HAP-1 (cell line): Measurements from ENCODE around the gene LRRC8D.

Experiments used
- DNase-seq, 2 experiments: peaks; one replicate each; pipeline ENCODE4 v3.0.0-alpha.2; 2016 to 2020; ENCODE audit warnings: low spot score in 2 of 2
- H3K27me3 ChIP-seq: fragments of 250-450 bp; sonication (Bioruptor Pico); 2 replicates; pipeline ENCODE4 v1.5.1; 2020; ENCODE audit warnings: low read depth, mild to moderate bottlenecking, moderate library complexity
- H3K36me3 ChIP-seq: fragments of 250-450 bp; sonication (Bioruptor Pico); replicated peaks from 2 replicates; pipeline ENCODE4 v1.5.1; 2020; ENCODE audit warnings: mild to moderate bottlenecking
- H3K4me1 ChIP-seq: fragments of 250-450 bp; sonication (Bioruptor Pico); 2 replicates; pipeline ENCODE4 v1.5.1; 2020; ENCODE audit warnings: mild to moderate bottlenecking
- H3K4me3 ChIP-seq: fragments of 250-450 bp; sonication (Bioruptor Pico); 2 replicates; pipeline ENCODE4 v1.5.1; 2020; ENCODE audit warnings: mild to moderate bottlenecking, moderate library complexity
- H3K9me3 ChIP-seq: fragments of 250-450 bp; sonication (Bioruptor Pico); 2 replicates; pipeline ENCODE4 v1.5.1; 2020; ENCODE audit warnings: mild to moderate bottlenecking, moderate library complexity
- in situ Hi-C: fragments of 300-500 bp; cut with MboI; formaldehyde crosslinking; loops from 3 replicates; pipeline ENCODE4 v1.14.3; 2020; ENCODE audit warnings: low sequenced_read_pairs, inconsistent platforms, mixed read lengths

The LRRC8D gene

GRCh38 chr1:89894210-89895201, 73.7 kb downstream of the LRRC8D start:
- Histone ChIP-seq H3K9me3 (no peaks in the 10 kb centered on the region), H3K4me1 (peaks cover 6% of the 10 kb centered on the region), H3K36me3 (peaks cover 4% of the 10 kb centered on the region; the same call in 1 of the 2 replicates), H3K27me3 (no peaks in the 10 kb centered on the region), H3K4me3 (no peak overlapping the region)
- no peak for DNase-seq
- in situ Hi-C loops = no loop called here

- in situ Hi-C loops = no loop called here
- H3K4me1 ChIP-seq = no peaks in the 10 kb centered on the region
- DNase-seq = no peak
- H3K4me3 ChIP-seq = no peak overlapping the region
- no peaks in the 10 kb centered on the region for H3K27me3 ChIP-seq
- no peaks in the 10 kb centered on the region for H3K9me3 ChIP-seq
- H3K36me3 ChIP-seq = peaks cover 4% of the 10 kb centered on the region; the same call in 1 of the 2 replicates
These were observed 75.5 kb downstream of the LRRC8D start for GRCh38 chr1:89896105-89896942.

- in situ Hi-C loops = no loop called here
- no peak for DNase-seq
- no peak overlapping the region for H3K4me3 ChIP-seq
- peaks cover 4% of the 10 kb centered on the region; the same call in 1 of the 2 replicates for H3K36me3 ChIP-seq
- no peaks in the 10 kb centered on the region for H3K27me3 ChIP-seq
- no peaks in the 10 kb centered on the region for H3K9me3 ChIP-seq
- peaks cover 7% of the 10 kb centered on the region; the same call in 1 of the 2 replicates for H3K4me1 ChIP-seq
These were observed 76.7 kb downstream of the LRRC8D start for GRCh38 chr1:89897347-89898133.

- DNase-seq = no peak
These were observed 77.3 kb downstream of the LRRC8D start for GRCh38 chr1:89898150-89898549.

GRCh38 chr1:89898695-89899470, 78.1 kb downstream of the LRRC8D start:
- Histone ChIP-seq H3K27me3 (no peaks in the 10 kb centered on the region), H3K36me3 (peaks cover 4% of the 10 kb centered on the region; the same call in 1 of the 2 replicates), H3K4me3 (no peak overlapping the region), H3K4me1 (peaks cover 14% of the 10 kb centered on the region), H3K9me3 (no peaks in the 10 kb centered on the region)
- in situ Hi-C loops = no loop called here
- no peak for DNase-seq

More at GRCh38 chr1:89898150-89898549, 77.3 kb downstream of the LRRC8D start:
- H3K4me3 ChIP-seq = no peak overlapping the region
- H3K27me3 ChIP-seq = no peaks in the 10 kb centered on the region
- H3K4me1 ChIP-seq = peaks cover 10% of the 10 kb centered on the region
- peaks cover 4% of the 10 kb centered on the region; the same call in 1 of the 2 replicates for H3K36me3 ChIP-seq
- no peaks in the 10 kb centered on the region for H3K9me3 ChIP-seq
- in situ Hi-C loops = no loop called here

GRCh38 chr1:89900323-89900722, 79.5 kb downstream of the LRRC8D start:
- Histone ChIP-seq H3K27me3 (no peaks in the 10 kb centered on the region), H3K4me3 (no peak overlapping the region), H3K36me3 (peaks cover 4% of the 10 kb centered on the region; the same call in 1 of the 2 replicates), H3K9me3 (no peaks in the 10 kb centered on the region), H3K4me1 (peaks cover 18% of the 10 kb centered on the region)
- in situ Hi-C loops = no loop called here
- no peak for DNase-seq

- in situ Hi-C loops = no loop called here
- H3K4me3 ChIP-seq = no peak overlapping the region
- no peaks in the 10 kb centered on the region for H3K9me3 ChIP-seq
- H3K27me3 ChIP-seq = no peaks in the 10 kb centered on the region
- no peak for DNase-seq
- H3K4me1 ChIP-seq = peaks cover 26% of the 10 kb centered on the region
- peaks cover 4% of the 10 kb centered on the region; the same call in 1 of the 2 replicates for H3K36me3 ChIP-seq
These were observed 80.2 kb downstream of the LRRC8D start for GRCh38 chr1:89900791-89901708.

- peaks cover 4% of the 10 kb centered on the region; the same call in 1 of the 2 replicates for H3K36me3 ChIP-seq
- no peak overlapping the region for H3K4me3 ChIP-seq
- no peak for DNase-seq
- no peaks in the 10 kb centered on the region for H3K9me3 ChIP-seq
- H3K4me1 ChIP-seq = peaks cover 35% of the 10 kb centered on the region
- H3K27me3 ChIP-seq = no peaks in the 10 kb centered on the region
- in situ Hi-C loops = no loop called here
These were observed 81.3 kb downstream of the LRRC8D start for GRCh38 chr1:89901957-89902669.

GRCh38 chr1:89903550-89903949, 82.7 kb downstream of the LRRC8D start:
- peaks cover 38% of the 10 kb centered on the region for H3K4me1 ChIP-seq
- H3K4me3 ChIP-seq = no peak overlapping the region

GRCh38 chr1:89904219-89904980, 83.6 kb downstream of the LRRC8D start:
- no peaks in the 10 kb centered on the region for H3K9me3 ChIP-seq
- no peak for DNase-seq
- H3K4me1 ChIP-seq = peaks cover 43% of the 10 kb centered on the region
- in situ Hi-C loops = no loop called here
- H3K27me3 ChIP-seq = no peaks in the 10 kb centered on the region
- H3K4me3 ChIP-seq = no peak overlapping the region
- H3K36me3 ChIP-seq = no peaks in the 10 kb centered on the region; the same call in none of the 2 replicates

More at GRCh38 chr1:89903550-89903949, 82.7 kb downstream of the LRRC8D start:
- H3K9me3 ChIP-seq = no peaks in the 10 kb centered on the region
- H3K36me3 ChIP-seq = peaks cover 2% of the 10 kb centered on the region
- no peak for DNase-seq
- H3K27me3 ChIP-seq = no peaks in the 10 kb centered on the region
- in situ Hi-C loops = no loop called here
